Activated CD8-positive, alpha-beta T cell treated with anti-CD3 and anti-CD28 coated beads for 36 hours (primary cell): ENCODE measurements around the gene PRKG1. TPM values are rescaled to one million over a fixed set of nuclear protein-coding genes. Genes with fewer than 3 reads are reported as not detected.

Experiments used
- ATAC-seq: fragments of 200-7000 bp; cut with Tn5 transposase; one replicate; pipeline ENCODE4 v1.10.0; 2021; ENCODE audit warnings: mild to moderate bottlenecking, moderate library complexity
- CTCF ChIA-PET: fragments of 350-600 bp; sonication (Branson Sonifier 250); formaldehyde crosslinking; loops from one replicate; lab custom pipeline; 2021; ENCODE audit warnings: antibody characterized with exemption; lab: Charles Lee
- POLR2A ChIA-PET: fragments of 350-600 bp; sonication (Branson Sonifier 250); formaldehyde crosslinking; loops from one replicate; lab custom pipeline; 2021; ENCODE audit warnings: antibody characterized with exemption; lab: Charles Lee
- DNase-seq: peaks from one replicate; pipeline ENCODE4 v3.0.0-alpha.2; 2020
- H3K27ac Mint-ChIP-seq: one replicate; pipeline ENCODE4 v1.8.0; 2021; ENCODE audit warnings: mild to moderate bottlenecking, mixed read lengths
- H3K27me3 Mint-ChIP-seq: one replicate; pipeline ENCODE4 v1.8.0; 2021; ENCODE audit warnings: mixed read lengths
- H3K36me3 Mint-ChIP-seq: one replicate; pipeline ENCODE4 v1.8.0; 2021; ENCODE audit warnings: low read depth, mixed read lengths
- H3K4me1 Mint-ChIP-seq: one replicate; pipeline ENCODE4 v1.8.0; 2021; ENCODE audit warnings: low read depth, mixed read lengths
- H3K4me3 Mint-ChIP-seq: one replicate; pipeline ENCODE4 v1.8.0; 2021; ENCODE audit warnings: mild to moderate bottlenecking, moderate library complexity, mixed read lengths
- H3K9me3 Mint-ChIP-seq: one replicate; pipeline ENCODE4 v1.8.0; 2021; ENCODE audit warnings: mixed read lengths
- intact Hi-C: fragments of 100-400 bp; cut with micrococcal nuclease; formaldehyde crosslinking; loops from one replicate; pipeline ENCODE4 v1.10.0; 2022
- total RNA-seq, 2 experiments: library from RNA; stranded (reverse); gene quantifications; one replicate each; pipeline ENCODE4 v1.2.3, GENCODE V29; 2021
- TF ChIP-seq, protein P1 (sequence below): fragments of 200-600 bp; IDR thresholded peaks from one replicate; pipeline ENCODE4 v1.8.0; 2022; ENCODE audit warnings: antibody characterized with exemption, mild to moderate bottlenecking

The PRKG1 gene
- total RNA-seq, 2 experiments from 2014 or later = not detected

- ATAC-seq = no peak
- Mint-ChIP-seq H3K27ac (no peak overlapping the region), H3K36me3 (no peaks in the 10 kb centered on the region), H3K27me3 (no peaks in the 10 kb centered on the region), H3K4me3 (no peak overlapping the region), H3K4me1 (no peaks in the 10 kb centered on the region), H3K9me3 (no peaks in the 10 kb centered on the region)
- no peak for DNase-seq
- POLR2A ChIA-PET = no interaction called here
- TF ChIP-seq, protein P1, sequence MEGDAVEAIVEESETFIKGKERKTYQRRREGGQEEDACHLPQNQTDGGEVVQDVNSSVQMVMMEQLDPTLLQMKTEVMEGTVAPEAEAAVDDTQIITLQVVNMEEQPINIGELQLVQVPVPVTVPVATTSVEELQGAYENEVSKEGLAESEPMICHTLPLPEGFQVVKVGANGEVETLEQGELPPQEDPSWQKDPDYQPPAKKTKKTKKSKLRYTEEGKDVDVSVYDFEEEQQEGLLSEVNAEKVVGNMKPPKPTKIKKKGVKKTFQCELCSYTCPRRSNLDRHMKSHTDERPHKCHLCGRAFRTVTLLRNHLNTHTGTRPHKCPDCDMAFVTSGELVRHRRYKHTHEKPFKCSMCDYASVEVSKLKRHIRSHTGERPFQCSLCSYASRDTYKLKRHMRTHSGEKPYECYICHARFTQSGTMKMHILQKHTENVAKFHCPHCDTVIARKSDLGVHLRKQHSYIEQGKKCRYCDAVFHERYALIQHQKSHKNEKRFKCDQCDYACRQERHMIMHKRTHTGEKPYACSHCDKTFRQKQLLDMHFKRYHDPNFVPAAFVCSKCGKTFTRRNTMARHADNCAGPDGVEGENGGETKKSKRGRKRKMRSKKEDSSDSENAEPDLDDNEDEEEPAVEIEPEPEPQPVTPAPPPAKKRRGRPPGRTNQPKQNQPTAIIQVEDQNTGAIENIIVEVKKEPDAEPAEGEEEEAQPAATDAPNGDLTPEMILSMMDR = no peak
- CTCF ChIA-PET = no interaction called here
- intact Hi-C loops = no loop called here
Observed at GRCh38 chr10:51888263-51888662, 814.0 kb downstream of the PRKG1 start.

- H3K36me3 Mint-ChIP-seq = no peaks in the 10 kb centered on the region
- peaks cover 2% of the 10 kb centered on the region for H3K27me3 Mint-ChIP-seq
- H3K4me1 Mint-ChIP-seq = no peaks in the 10 kb centered on the region
- no peak overlapping the region for H3K4me3 Mint-ChIP-seq
- CTCF ChIA-PET = no interaction called here
- intact Hi-C loops = no loop called here
- no peaks in the 10 kb centered on the region for H3K9me3 Mint-ChIP-seq
- DNase-seq (no peak), ATAC-seq (no peak)
- POLR2A ChIA-PET = no interaction called here
- H3K27ac Mint-ChIP-seq = no peak overlapping the region
- TF ChIP-seq, protein P1 = no peak
Observed at GRCh38 chr10:51892313-51892712, 818.0 kb downstream of the PRKG1 start.

DNA sequence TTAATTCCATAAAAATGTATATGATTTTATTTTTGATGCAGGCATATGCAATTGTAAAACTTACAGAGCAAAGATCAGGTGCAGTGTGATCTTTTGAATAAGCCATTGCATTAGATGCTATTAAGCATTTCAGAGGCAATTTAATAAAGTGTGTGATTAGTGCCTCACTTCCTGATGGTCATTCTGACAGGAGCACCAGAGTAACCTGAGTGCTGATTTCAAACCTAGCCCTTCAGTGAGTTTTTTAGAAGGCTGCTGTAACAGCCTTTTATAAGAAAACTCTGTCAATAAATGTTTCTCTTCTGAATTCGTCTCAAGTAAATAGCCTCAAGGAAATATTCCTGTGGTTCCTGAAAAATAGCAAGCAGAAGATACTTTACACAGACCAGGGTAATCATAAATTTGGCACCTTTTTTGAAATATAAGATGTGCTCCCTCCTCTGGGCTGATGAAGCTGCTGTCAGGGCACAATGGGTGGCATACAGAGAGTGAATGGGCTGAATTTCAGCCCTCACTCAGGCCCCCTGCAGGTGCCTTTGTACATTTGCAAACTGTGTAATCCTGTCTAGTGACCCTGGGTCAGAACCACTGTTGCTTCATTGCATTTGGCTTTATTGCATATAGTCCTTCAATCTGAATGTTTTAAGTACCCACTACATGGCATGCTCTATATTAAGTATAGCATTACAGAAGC is 818.8 kb downstream of the PRKG1 start:
- Mint-ChIP-seq H3K36me3 (no peaks in the 10 kb centered on the region), H3K27me3 (peaks cover 2% of the 10 kb centered on the region), H3K27ac (no peak overlapping the region), H3K9me3 (no peaks in the 10 kb centered on the region), H3K4me1 (no peaks in the 10 kb centered on the region), H3K4me3 (no peak overlapping the region)
- intact Hi-C loops = no loop called here
- peak; percentile 2 for DNase-seq
- ATAC-seq = peak; percentile 49
- TF ChIP-seq, protein P1 = peak; percentile 17
- POLR2A ChIA-PET = no interaction called here
- CTCF ChIA-PET = no interaction called here

- H3K27ac Mint-ChIP-seq = no peak overlapping the region
- POLR2A ChIA-PET = no interaction called here
Observed at GRCh38 chr10:51894771-51895578, 820.7 kb downstream of the PRKG1 start.

More at GRCh38 chr10:51894771-51895578, 820.7 kb downstream of the PRKG1 start:
- DNase-seq = no peak
- intact Hi-C loops = no loop called here
- no peak overlapping the region for H3K4me3 Mint-ChIP-seq
- H3K4me1 Mint-ChIP-seq = no peaks in the 10 kb centered on the region
- no peaks in the 10 kb centered on the region for H3K36me3 Mint-ChIP-seq
- ATAC-seq = no peak
- CTCF ChIA-PET = no interaction called here
- TF ChIP-seq, protein P1 = no peak
- peaks cover 2% of the 10 kb centered on the region for H3K27me3 Mint-ChIP-seq
- no peaks in the 10 kb centered on the region for H3K9me3 Mint-ChIP-seq
